Measurements from ENCODE around the gene PKNOX1.
"Not testable (repeated sequence)": the region's sequence is repeated elsewhere in the genome, so short reads cannot be mapped to it uniquely, and the experiment has no call there.

Gene PKNOX1

DNA sequence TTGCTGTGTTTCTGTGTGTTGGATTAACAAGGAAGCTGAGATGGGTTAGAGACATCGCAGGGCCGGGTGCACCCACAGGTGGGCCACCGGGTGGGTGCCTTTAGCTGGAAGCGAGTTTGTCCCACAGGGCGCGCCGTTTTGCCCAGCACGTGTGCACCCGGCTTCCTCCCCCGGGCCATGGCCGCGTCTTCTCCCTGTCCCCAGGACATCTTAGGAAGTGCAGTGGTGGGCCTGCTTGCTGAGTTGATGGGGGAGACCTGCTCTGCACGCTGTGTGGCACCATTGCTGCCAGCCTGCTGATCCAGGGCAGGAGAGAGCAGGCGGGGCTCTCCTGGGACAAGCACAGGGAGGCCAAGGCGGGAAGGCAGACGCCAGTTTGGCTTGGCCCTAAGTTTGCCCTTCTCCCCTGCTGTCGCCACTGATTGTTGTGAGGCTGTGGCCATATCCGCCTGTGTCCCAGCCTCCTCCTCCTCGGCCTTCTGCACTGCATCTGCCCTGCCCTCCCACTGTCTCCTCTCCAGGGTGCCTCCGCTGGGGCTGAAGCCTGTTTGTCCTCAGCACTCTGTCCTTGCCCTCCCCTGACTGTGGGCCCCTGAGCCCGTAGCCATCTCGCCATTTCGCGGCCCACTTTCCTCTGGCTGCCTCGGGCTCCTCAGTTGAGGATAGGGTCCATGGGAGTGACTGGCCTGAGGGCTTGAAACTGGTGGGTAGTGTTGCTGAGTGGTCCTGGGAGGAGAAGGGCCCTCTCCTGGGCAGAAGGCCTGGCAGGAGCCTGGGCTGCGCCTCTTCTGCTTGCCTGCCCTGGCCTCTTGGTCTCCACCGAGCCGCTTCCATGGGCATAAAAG lies 47.6 kb downstream of the PKNOX1 start:
- DNase-seq = no peak

DNA sequence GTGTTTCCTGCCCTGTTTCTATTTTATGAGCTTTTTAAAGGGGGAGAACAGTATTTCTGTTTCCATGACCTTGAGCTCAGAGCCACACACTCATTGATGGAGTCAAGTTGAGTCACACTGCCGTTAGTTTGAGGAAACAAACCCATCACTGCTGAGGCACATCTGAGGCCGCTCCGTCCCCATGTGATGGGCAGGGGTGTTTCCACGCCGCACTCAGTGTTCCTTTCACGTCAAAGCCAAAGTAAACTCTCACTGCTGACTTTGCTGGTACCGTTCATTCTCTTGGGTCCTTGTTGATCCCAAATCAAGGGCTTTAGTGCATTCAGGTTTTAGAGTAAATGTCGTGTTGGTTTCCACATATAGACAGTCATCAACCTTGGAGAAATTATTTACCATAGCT lies 48.8 kb downstream of the PKNOX1 start:
- no peak for DNase-seq

DNA sequence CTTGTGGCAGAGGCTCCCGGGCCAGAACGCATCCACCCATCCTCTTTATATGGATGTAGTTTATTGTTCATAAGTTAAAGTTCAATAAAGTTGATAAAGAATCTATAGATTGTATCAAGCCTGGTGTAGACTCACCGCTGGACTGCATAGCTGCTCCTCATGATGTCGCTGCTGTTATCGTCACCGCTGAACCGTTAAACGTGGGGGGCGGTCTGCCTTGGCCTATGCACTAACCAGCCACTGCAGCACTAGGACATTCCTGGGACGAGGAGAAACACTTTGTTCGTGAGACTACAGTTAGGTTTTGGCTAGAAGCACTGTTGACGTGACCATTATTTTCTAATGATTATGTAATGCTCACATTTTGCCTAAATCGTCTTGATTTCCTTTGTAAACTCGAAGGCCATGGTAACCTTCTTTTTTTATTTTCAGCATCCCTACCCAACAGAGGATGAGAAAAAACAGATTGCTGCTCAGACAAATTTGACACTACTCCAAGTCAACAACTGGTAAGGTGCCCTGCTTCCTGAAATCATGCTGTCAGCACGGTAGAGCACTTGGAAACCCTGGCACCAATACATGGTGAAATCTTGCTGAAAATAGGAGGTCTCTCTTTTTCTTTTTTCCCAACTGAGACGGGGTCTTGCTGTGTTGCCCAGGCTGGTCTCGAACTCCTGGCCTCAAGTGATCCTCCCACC lies 50.2 kb downstream of the PKNOX1 start:
- DNase-seq = no peak

DNA sequence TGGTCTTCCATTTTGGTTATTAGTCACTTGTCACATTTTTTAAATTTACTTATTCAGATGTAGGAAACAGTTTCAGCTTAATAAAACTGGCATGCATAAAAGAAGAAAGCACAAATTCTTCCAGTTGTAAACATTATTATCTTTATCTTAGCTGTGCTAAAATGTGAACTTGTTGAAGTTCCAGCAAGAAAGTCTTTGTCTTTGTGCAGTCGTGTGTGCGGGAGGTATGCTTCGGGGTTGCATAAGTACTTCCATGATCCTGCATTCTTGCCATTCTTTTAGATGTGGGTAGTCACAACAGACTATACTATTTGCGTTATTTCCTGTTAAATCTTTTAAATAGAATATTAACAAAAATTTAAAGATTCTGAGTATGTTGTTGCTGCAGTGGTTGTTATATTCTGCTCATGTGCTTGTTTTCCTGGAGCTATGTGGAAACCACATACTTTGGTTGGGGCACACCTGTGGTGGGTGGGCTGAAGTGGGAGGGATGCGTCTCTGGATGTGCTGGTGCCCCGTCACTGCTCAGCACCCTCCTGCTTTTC lies 51.3 kb downstream of the PKNOX1 start:
- no peak for DNase-seq

- DNase-seq = no peak
These were observed 53.7 kb downstream of the PKNOX1 start for GRCh38 chr21:43027846-43028731.

DNA sequence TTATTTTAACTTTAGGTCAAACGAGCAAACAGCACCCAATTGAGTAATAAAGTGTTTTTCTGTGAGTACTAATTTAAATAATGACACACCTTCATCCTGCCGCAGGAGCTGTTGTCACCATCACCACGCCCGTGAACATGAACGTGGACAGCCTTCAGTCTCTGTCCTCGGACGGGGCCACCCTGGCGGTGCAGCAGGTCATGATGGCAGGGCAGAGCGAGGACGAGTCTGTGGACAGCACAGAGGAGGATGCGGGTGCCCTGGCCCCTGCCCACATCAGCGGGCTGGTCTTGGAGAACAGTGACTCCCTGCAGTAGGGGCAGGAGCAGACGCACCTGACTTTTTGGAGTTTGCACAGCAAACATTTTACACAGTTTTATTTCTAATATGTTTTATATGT lies 55.4 kb downstream of the PKNOX1 start:
- DNase-seq = no peak

DNA sequence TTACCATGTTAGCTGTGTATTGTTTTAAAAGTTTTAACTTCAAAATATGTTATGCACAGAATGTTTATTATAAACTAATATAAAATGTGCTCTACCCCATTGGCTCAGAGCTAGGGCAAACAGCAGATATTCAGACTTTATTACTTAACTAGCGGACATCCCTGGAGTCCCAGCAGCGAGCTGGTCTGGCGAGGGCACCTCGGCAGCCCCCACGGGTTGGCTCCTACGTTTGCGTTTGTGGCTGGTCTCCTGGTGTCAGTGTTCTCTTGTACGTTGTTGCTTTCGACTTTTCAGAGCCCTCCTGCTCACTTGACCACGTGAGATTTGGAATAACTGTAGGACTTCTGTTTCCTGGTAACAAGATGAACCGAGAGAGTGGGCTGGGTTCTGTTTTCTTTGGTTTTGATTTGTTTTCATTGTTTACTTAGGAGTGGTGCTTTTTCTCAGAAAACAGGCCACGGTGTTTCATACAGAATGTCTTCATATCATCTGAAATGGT lies 56.8 kb downstream of the PKNOX1 start:
- no peak for DNase-seq

DNA sequence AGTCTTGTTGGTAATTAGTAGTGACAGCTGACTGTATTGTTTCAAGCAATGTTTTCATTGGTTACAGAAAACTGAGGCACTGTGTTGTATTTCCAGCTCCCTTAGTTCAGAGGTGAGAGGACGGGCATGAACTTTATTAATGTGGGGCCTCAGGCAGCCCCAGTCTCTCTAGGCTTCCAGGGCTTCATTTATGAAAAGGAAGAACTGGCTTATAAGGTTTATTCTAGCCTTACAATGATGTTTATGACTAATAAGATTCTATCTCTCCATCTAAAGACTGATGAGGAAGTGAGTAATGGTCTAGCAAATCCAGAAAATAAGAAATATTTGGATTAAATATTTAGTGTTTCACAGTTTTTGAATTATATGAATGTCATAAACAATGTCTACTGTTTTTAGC lies 59.7 kb downstream of the PKNOX1 start:
- no peak for DNase-seq

GRCh38 chr21:43034826-43035225 lies 60.5 kb downstream of the PKNOX1 start:
- DNase-seq = no peak

- DNase-seq = not testable (repeated sequence)
These were observed 62.5 kb downstream of the PKNOX1 start for GRCh38 chr21:43036889-43037288.

GRCh38 chr21:43037918-43038658 lies 63.7 kb downstream of the PKNOX1 start:
- DNase-seq = not testable (repeated sequence)

DNA sequence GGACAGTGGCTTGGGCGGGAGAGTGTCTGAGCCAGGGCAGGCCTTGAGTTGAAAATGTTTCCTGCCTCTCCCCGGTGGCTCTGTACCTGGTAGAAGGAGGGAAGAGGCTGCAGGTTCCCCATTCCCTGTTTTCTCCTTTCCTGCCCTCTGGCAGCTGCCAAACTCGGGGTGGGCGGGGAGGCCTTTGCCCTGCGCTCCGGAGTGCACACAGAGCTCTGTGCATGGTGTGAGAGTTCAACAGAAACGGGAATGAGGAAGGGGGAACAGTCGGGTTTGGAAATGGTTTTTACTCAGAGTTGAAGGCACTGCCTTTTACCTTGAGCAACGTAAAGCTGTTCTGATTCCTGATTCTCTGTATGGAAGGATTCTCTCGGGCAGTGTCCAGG lies 64.3 kb downstream of the PKNOX1 start:
- DNase-seq = not testable (repeated sequence)

GRCh38 chr21:43042169-43042568 lies 67.8 kb downstream of the PKNOX1 start:
- DNase-seq = not testable (repeated sequence)

- peak; percentile 18 for DNase-seq
These were observed 68.9 kb downstream of the PKNOX1 start for GRCh38 chr21:43043291-43043690.

DNA sequence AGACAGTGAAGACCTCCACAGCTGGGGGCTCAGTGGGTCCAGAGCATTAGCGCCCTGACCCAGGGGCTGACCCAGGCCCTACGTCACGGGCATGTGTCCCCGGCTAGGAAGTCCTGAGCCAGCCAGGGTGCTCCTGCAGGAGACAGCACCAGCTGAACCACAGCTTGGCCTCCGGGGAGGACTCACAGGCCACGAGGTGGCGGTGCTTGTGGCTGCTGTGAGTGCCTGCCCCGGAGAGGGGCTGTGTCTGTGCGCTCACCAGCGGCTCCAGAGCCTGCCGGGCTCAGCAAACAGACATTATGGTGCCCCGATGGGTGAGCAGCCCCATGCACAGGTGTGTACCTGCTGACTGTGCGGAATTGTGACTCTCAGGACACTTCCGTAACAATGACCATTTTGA lies 70.2 kb downstream of the PKNOX1 start:
- DNase-seq = not testable (repeated sequence)

GRCh38 chr21:43045165-43045875 lies 71.0 kb downstream of the PKNOX1 start:
- not testable (repeated sequence) for DNase-seq

- DNase-seq = not testable (repeated sequence)
These were observed 71.8 kb downstream of the PKNOX1 start for GRCh38 chr21:43045876-43046821.

- not testable (repeated sequence) for DNase-seq
These were observed 78.8 kb downstream of the PKNOX1 start for GRCh38 chr21:43053112-43053511.

DNA sequence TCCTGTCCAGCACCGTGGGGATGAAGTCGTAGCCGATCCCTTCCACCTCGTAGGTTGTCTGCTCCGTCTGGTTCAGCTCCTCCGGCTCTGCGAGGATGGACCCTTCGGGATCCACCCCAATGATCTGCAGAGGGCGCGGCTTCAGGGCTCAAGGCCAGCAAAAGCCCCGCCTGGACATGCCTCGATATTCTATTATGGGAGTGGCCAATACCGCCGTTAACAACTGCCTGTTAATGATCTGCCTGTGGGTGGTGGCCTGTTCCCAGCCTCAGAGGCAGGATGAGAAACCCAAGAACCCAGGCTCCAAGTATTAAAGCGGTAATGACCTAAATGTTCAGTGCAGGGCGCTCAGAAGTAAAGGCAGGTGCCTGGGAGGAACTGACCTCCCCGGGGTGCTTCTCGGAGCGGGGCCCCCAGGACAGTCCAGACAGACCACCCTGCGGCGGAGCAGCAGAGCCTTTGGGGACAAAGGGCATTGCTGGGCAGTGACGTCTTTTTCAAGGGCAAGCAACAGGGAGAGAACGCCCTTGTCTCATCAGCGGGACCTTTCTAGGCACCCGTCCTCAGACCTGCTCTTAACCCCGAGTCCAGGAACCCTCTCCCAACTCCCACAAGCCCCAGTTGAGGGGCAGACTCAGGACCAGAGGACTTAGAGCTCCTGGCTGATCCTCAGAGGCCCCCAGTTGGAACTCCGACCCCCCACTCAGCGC lies 88.7 kb downstream of the PKNOX1 start:
- DNase-seq = not testable (repeated sequence)
